Fibroblast of upper back skin (primary cell): Measurements from ENCODE around the gene TMEM115.

Experiments used
- DNase-seq: peaks from one replicate; pipeline ENCODE4 v3.0.0-alpha.2; 2013

TMEM115 gene

GRCh38 chr3:50375258-50375931 lies 16.1 kb upstream of the TMEM115 start:
- no peak for DNase-seq

- DNase-seq: no peak
Measured at GRCh38 chr3:50374363-50375257, 15.3 kb upstream of the TMEM115 start.

GRCh38 chr3:50373146-50374051 lies 14.1 kb upstream of the TMEM115 start:
- DNase-seq: no peak

GRCh38 chr3:50372349-50372748 lies 13.0 kb upstream of the TMEM115 start:
- no peak for DNase-seq

- DNase-seq: no peak
Measured at GRCh38 chr3:50371133-50371685, 11.9 kb upstream of the TMEM115 start.

GRCh38 chr3:50370594-50370993 lies 11.3 kb upstream of the TMEM115 start:
- peak; percentile 52 for DNase-seq

- DNase-seq: no peak
Measured at GRCh38 chr3:50369012-50369670, 9.8 kb upstream of the TMEM115 start.

- DNase-seq: no peak
Measured at GRCh38 chr3:50365842-50366220, 6.5 kb upstream of the TMEM115 start.

GRCh38 chr3:50365080-50365841 lies 5.9 kb upstream of the TMEM115 start:
- peak; percentile 59 for DNase-seq

GRCh38 chr3:50364573-50365079 lies 5.3 kb upstream of the TMEM115 start:
- no peak for DNase-seq

GRCh38 chr3:50359760-50360110 lies 414 bp upstream of the TMEM115 start:
- DNase-seq: no peak

GRCh38 chr3:50358355-50358910 lies 888 bp downstream of the TMEM115 start:
- no peak for DNase-seq

GRCh38 chr3:50357481-50357880 lies 1.8 kb downstream of the TMEM115 start:
- DNase-seq: no peak

GRCh38 chr3:50356553-50356952 lies 2.8 kb downstream of the TMEM115 start:
- DNase-seq: no peak

- DNase-seq: no peak
Measured at GRCh38 chr3:50355829-50356552, 3.3 kb downstream of the TMEM115 start.

- no peak for DNase-seq
Measured at GRCh38 chr3:50354850-50355249, 4.5 kb downstream of the TMEM115 start.

- DNase-seq: no peak
Measured at GRCh38 chr3:50354186-50354764, 5.0 kb downstream of the TMEM115 start.

- no peak for DNase-seq
Measured at GRCh38 chr3:50353245-50354004, 5.9 kb downstream of the TMEM115 start.

- no peak for DNase-seq
Measured at GRCh38 chr3:50352781-50353180, 6.5 kb downstream of the TMEM115 start.
